LNCAP (cell line): Measurements from ENCODE around the gene SERPINA9.

ENCODE experiments used
- CTCF ChIP-seq: fragments of 450-650 bp; IDR thresholded peaks from 2 replicates; pipeline ENCODE4 v1.5.1; 2017; ENCODE audit warnings: mild to moderate bottlenecking

The SERPINA9 gene

DNA sequence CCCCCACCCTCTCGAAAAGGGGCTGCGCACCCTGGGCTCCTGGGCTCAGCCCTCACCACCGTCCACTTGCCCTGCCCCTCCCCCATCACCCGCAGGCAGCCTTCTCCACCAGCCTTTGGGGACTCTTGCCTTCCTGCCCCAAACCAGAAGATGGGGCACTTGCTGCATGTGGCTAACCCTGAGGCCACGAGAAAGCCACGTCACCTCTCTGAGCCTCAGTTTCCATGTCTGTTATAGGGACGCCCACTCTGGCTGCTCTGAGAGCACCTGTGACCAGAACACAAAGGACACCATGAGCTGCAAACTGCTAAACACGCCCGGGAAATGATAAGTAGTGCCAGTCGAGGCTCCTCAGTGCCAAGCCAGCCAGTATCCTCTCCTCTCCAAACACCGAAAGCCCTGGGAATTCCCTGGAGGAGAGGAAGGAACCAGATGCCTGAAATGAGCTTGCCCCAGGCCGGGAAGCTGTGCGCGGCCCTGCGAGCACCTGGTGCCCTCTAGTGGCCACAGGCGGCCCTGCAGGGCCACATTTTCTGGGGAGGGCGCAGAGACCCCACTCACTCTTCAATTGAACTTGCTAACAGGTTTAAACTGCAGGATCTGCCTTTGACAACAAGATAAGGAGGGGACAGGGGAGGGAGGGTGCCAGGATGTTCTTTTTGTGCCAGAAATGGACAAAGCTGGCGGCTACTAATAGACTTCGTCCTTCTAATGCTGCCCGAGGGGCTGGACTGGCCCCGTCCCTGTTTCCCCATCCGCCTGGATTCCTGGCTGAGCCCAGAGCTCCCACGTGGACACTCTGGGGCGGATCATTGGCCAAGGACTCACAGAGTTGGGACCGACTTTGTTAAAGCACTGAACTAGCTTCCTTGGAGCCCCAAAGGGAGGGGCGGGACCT lies 10.2 kb upstream of the SERPINA9 start:
- peak; percentile 100 for TF ChIP-seq CTCF

DNA sequence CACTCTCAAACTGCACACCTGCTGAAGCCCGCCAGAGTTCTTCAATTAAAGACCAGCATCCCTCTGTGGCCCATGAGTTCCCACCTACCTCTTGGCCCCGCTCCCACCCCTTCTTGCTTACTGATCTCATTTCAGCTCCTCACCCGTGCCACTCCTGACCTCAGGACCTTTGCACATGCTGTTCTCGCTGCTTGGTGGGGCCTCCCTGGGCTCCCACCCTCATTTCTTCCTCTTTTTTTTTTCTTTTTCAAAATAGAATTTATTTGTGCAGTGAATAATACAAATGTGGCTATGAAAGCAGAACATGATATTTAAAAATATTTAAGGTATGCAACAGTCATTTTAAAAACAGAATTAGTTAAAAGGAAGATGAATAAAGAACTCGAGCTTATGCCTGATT lies 8.5 kb upstream of the SERPINA9 start:
- no peak for TF ChIP-seq CTCF

GRCh38 chr14:94483729-94484275 lies 7.8 kb upstream of the SERPINA9 start:
- no peak for TF ChIP-seq CTCF

DNA sequence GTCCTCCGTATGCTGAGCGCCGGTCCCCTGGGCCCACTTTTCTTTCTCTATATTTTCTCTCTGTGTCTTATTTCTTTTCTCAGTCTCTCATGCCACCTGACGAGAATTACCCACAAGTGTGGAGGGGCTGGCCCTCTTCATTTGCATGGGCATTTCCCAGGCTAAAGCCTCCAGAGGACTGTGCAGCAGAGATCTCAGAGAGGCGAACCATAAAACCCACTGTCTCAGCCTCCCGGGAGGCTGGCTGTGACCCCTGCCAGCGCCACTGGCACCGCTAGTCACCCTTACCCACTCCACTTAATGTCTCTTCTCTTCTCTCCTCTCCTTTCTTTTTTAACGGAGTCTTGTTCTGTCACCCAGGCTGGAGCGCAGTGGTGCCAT lies 7.1 kb upstream of the SERPINA9 start:
- no peak for TF ChIP-seq CTCF

DNA sequence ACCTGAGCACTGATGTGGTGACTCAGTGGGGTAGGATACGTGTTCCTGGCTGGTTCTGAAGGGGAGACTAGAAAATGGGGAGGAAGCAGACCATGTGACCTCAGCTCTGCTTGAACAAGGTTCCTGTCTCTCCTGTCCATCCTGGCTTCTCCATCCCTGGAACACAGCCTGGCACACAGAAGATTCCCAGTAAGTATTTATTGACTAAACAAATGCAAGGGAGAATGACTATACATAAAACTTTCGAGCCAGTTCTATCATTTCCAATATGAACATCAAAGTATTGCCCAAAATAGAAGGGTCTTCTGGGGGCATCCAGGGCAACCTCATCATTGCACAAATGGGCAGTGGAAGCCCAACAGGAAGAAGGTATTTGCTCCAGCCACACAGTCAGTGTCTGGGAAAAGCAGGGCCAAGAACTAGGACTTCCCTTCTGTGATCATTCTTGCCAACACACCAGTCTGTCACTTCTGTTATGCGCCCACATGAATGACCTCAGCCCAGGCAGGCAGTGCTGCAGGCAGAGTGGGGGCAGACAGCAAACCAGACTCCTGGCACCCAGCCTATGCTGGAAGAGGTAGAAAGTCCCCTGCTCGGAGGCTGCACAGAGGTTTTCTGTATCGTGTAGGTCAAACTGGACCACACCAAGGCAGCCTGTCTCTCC lies 5.6 kb upstream of the SERPINA9 start:
- no peak for TF ChIP-seq CTCF

- no peak for TF ChIP-seq CTCF
Measured at GRCh38 chr14:94480809-94481208, 4.8 kb upstream of the SERPINA9 start.

DNA sequence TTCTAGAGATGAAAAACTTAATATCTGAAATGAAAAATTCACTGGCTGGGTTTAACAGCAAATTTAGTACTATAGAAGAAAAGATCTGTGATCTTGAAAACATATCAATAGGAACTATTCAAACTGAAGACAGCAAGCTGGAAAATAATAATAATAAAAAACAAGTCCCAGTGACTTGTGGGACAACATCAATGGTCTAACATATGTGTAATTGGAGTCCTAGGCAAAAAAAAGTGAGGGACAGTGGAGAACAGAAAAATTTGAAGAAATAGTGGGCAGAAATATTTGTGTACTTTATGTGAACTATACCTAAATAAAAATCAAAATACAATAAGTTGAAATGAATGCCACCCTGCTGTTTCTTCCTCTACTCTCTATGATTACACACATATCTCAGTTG lies 2.4 kb upstream of the SERPINA9 start:
- no peak for TF ChIP-seq CTCF
